ENCODE measurements around the gene TAS1R3. TPM values are rescaled to one million over a fixed set of nuclear protein-coding genes. Genes with fewer than 3 reads are reported as not detected.

TAS1R3 gene
- polyA plus RNA-seq, 1 donor from 2014 or later = 1.0 TPM

GRCh38 chr1:1327291-1327690 lies 3.8 kb upstream of the TAS1R3 start:
- no peak overlapping the region for H3K27ac ChIP-seq (ENCODE audit: low read length)
- H3K79me2 ChIP-seq (replicated peaks; ENCODE audit: insufficient read depth, low read length) = peaks cover 26% of the 10 kb centered on the region
- TF ChIP-seq EZH2 (IDR thresholded peaks at IDR 0.05; ENCODE audit: borderline replicate concordance, insufficient read depth, low read length, poor library complexity, severe bottlenecking) = no peak
- no peak for TF ChIP-seq TAF1 (IDR thresholded peaks at IDR 0.05; ENCODE audit: low read depth)
- TF ChIP-seq MXI1 (conservative IDR thresholded peaks at IDR 0.05; ENCODE audit: poor library complexity, severe bottlenecking) = no peak
- TF ChIP-seq, protein P1, sequence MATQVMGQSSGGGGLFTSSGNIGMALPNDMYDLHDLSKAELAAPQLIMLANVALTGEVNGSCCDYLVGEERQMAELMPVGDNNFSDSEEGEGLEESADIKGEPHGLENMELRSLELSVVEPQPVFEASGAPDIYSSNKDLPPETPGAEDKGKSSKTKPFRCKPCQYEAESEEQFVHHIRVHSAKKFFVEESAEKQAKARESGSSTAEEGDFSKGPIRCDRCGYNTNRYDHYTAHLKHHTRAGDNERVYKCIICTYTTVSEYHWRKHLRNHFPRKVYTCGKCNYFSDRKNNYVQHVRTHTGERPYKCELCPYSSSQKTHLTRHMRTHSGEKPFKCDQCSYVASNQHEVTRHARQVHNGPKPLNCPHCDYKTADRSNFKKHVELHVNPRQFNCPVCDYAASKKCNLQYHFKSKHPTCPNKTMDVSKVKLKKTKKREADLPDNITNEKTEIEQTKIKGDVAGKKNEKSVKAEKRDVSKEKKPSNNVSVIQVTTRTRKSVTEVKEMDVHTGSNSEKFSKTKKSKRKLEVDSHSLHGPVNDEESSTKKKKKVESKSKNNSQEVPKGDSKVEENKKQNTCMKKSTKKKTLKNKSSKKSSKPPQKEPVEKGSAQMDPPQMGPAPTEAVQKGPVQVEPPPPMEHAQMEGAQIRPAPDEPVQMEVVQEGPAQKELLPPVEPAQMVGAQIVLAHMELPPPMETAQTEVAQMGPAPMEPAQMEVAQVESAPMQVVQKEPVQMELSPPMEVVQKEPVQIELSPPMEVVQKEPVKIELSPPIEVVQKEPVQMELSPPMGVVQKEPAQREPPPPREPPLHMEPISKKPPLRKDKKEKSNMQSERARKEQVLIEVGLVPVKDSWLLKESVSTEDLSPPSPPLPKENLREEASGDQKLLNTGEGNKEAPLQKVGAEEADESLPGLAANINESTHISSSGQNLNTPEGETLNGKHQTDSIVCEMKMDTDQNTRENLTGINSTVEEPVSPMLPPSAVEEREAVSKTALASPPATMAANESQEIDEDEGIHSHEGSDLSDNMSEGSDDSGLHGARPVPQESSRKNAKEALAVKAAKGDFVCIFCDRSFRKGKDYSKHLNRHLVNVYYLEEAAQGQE (IDR thresholded peaks at IDR 0.05; ENCODE audit: borderline replicate concordance) = no peak
- TF ChIP-seq, protein P2, sequence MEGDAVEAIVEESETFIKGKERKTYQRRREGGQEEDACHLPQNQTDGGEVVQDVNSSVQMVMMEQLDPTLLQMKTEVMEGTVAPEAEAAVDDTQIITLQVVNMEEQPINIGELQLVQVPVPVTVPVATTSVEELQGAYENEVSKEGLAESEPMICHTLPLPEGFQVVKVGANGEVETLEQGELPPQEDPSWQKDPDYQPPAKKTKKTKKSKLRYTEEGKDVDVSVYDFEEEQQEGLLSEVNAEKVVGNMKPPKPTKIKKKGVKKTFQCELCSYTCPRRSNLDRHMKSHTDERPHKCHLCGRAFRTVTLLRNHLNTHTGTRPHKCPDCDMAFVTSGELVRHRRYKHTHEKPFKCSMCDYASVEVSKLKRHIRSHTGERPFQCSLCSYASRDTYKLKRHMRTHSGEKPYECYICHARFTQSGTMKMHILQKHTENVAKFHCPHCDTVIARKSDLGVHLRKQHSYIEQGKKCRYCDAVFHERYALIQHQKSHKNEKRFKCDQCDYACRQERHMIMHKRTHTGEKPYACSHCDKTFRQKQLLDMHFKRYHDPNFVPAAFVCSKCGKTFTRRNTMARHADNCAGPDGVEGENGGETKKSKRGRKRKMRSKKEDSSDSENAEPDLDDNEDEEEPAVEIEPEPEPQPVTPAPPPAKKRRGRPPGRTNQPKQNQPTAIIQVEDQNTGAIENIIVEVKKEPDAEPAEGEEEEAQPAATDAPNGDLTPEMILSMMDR (IDR thresholded peaks at IDR 0.05; ENCODE audit: poor library complexity, severe bottlenecking) = no peak
- TF ChIP-seq EP300 (conservative IDR thresholded peaks at IDR 0.05; ENCODE audit: poor library complexity, severe bottlenecking) = no peak
- no peak for TF ChIP-seq POLR2AphosphoS5 (IDR thresholded peaks at IDR 0.05)
- TF ChIP-seq SMC3 (conservative IDR thresholded peaks at IDR 0.05; ENCODE audit: poor library complexity) = no peak
- TF ChIP-seq RAD21 (conservative IDR thresholded peaks at IDR 0.05) = no peak
- H2AFZ ChIP-seq (ENCODE audit: low read depth, low read length) = no peak overlapping the region
- H3K4me3 ChIP-seq (ENCODE audit: low read length) = no peak overlapping the region
- H3K27me3 ChIP-seq (ENCODE audit: insufficient read depth, low read depth, low read length) = no peaks in the 10 kb centered on the region
- no peak overlapping the region for H3K4me2 ChIP-seq (ENCODE audit: low read length)
- H3K36me3 ChIP-seq (ENCODE audit: insufficient read depth, low read length) = no peaks in the 10 kb centered on the region
- H3F3A ChIP-seq (ENCODE audit: insufficient read depth, low read length, poor library complexity, severe bottlenecking) = no peaks in the 10 kb centered on the region
- H4K20me1 ChIP-seq (ENCODE audit: insufficient read depth) = no peaks in the 10 kb centered on the region
- H3K9me3 ChIP-seq (ENCODE audit: low read length) = no peaks in the 10 kb centered on the region
- no peak overlapping the region for H3K9ac ChIP-seq (ENCODE audit: low read length)
- no peaks in the 10 kb centered on the region for H3K9me2 ChIP-seq (ENCODE audit: insufficient read depth, low read length)

- no peak overlapping the region for H3K4me3 ChIP-seq (ENCODE audit: low read length)
- H3K27me3 ChIP-seq (ENCODE audit: insufficient read depth, low read depth, low read length) = no peaks in the 10 kb centered on the region
- H3K36me3 ChIP-seq (ENCODE audit: insufficient read depth, low read length) = no peaks in the 10 kb centered on the region
- no peaks in the 10 kb centered on the region for H4K20me1 ChIP-seq (ENCODE audit: insufficient read depth)
- H2AFZ ChIP-seq (ENCODE audit: low read depth, low read length) = no peak overlapping the region
- H3K9ac ChIP-seq (ENCODE audit: low read length) = no peak overlapping the region
- no peak overlapping the region for H3K4me2 ChIP-seq (ENCODE audit: low read length)
- no peaks in the 10 kb centered on the region for H3K9me3 ChIP-seq (ENCODE audit: low read length)
- no peak overlapping the region for H3K27ac ChIP-seq (ENCODE audit: low read length)
- H3K79me2 ChIP-seq (replicated peaks; ENCODE audit: insufficient read depth, low read length) = peaks cover 20% of the 10 kb centered on the region
- H3F3A ChIP-seq (ENCODE audit: insufficient read depth, low read length, poor library complexity, severe bottlenecking) = no peaks in the 10 kb centered on the region
- no peaks in the 10 kb centered on the region for H3K9me2 ChIP-seq (ENCODE audit: insufficient read depth, low read length)
- TF ChIP-seq RAD21 (conservative IDR thresholded peaks at IDR 0.05) = no peak
- no peak for TF ChIP-seq EZH2 (IDR thresholded peaks at IDR 0.05; ENCODE audit: borderline replicate concordance, insufficient read depth, low read length, poor library complexity, severe bottlenecking)
- TF ChIP-seq SMC3 (conservative IDR thresholded peaks at IDR 0.05; ENCODE audit: poor library complexity) = no peak
- TF ChIP-seq POLR2AphosphoS5 (IDR thresholded peaks at IDR 0.05) = no peak
- TF ChIP-seq MXI1 (conservative IDR thresholded peaks at IDR 0.05; ENCODE audit: poor library complexity, severe bottlenecking) = no peak
- no peak for TF ChIP-seq TAF1 (IDR thresholded peaks at IDR 0.05; ENCODE audit: low read depth)
- TF ChIP-seq, protein P2 (IDR thresholded peaks at IDR 0.05; ENCODE audit: poor library complexity, severe bottlenecking) = no peak
- TF ChIP-seq, protein P1 (IDR thresholded peaks at IDR 0.05; ENCODE audit: borderline replicate concordance) = no peak
- TF ChIP-seq EP300 (conservative IDR thresholded peaks at IDR 0.05; ENCODE audit: poor library complexity, severe bottlenecking) = no peak
Observed at GRCh38 chr1:1328254-1328653, 2.8 kb upstream of the TAS1R3 start.

Data from neural cell (in vitro differentiated cells).